ENCODE results near the gene PDE3B.

GRCh38 chr11:14625586-14626205 lies 17.9 kb upstream of the PDE3B start:
- no peak for TF ChIP-seq CTCF (conservative IDR thresholded peaks at IDR 0.05)
- TF ChIP-seq ZFX (IDR thresholded peaks at IDR 0.05) = no peak
